Measurements from ENCODE around the gene PFKFB4. TPM values are rescaled to one million over a fixed set of nuclear protein-coding genes. Genes with fewer than 3 reads are reported as not detected.

PFKFB4 gene
- total RNA-seq, 1 experiment from 2014 or later, result 20.3 TPM

DNA sequence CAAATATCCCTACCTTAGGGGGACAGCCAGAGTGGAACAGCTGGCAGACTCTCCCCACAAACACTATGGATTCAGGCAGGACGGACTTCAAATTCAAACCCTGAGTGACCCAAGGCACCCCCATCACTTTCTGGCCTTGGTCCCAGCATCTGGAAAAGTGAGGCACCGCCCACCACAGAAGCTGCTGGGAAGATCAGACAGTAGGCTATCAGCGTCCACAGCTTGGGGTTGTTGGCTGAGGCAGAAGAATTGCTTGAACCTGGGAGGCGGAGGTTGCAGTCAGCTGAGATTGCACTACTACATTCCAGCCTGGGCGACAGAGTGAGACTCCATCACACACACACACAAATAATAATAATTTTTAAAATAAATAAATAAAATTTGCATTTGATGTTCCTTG lies 8.5 kb downstream of the PFKFB4 start:
- no peak overlapping the region for H2AFZ ChIP-seq (ENCODE audit: low read depth, low read length, poor library complexity, severe bottlenecking)
- RAD21 ChIA-PET (ENCODE audit: low non-redundant PET in 1 of 2, low total read pairs in 2 of 2, uncharacterized antibody in 2 of 2, unreplicated experiment in 2 of 2), result interaction anchor here in 1 of 2 experiments (1.7 kb wide), 1 partner anchor 147 kb away, joined by 3 read pairs; no protein-coding TSS in a partner anchor
- BruUV-seq (replicated peaks), result no TSS peak
- ATAC-seq (no peak), DNase-seq (ENCODE audit: low read depth, low spot score) (no peak)
- TF ChIP-seq FOSL1 (IDR thresholded peaks at IDR 0.05; ENCODE audit: low read depth) (no peak), EZH2phosphoT487 (IDR thresholded peaks at IDR 0.05; ENCODE audit: borderline replicate concordance) (no peak), POLR2AphosphoS5 (IDR thresholded peaks at IDR 0.05; ENCODE audit: low read depth, low read length) (no peak), RAD21 (IDR thresholded peaks at IDR 0.05; ENCODE audit: low read depth) (no peak), SIN3A (IDR thresholded peaks at IDR 0.05; ENCODE audit: low read depth) (no peak), SRF (IDR thresholded peaks at IDR 0.05; ENCODE audit: low read depth) (no peak), ZFX (IDR thresholded peaks at IDR 0.05) (no peak), SP1 (IDR thresholded peaks at IDR 0.05; ENCODE audit: low read depth) (no peak), CEBPB (IDR thresholded peaks at IDR 0.05; ENCODE audit: low read depth) (no peak)
- TF ChIP-seq, protein P1, sequence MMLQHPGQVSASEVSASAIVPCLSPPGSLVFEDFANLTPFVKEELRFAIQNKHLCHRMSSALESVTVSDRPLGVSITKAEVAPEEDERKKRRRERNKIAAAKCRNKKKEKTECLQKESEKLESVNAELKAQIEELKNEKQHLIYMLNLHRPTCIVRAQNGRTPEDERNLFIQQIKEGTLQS (IDR thresholded peaks at IDR 0.05), result no peak
- no peaks in the 10 kb centered on the region for H3K9me3 ChIP-seq (ENCODE audit: control insufficient read depth in 1 of 2, insufficient read depth in 1 of 2, low read depth in 1 of 2, low read length in 2 of 2)
- intact Hi-C loops (cut with micrococcal nuclease), result loop anchor here (1.0 to 5.0 kb wide), 6 partner anchors 41 to 354 kb away; no protein-coding TSS in a partner anchor
- no peak overlapping the region for H3K9ac ChIP-seq (ENCODE audit: low read length)
- peaks cover 15 to 16% of the 10 kb centered on the region in 2 experiments for H3K36me3 ChIP-seq (ENCODE audit: control insufficient read depth in 1 of 2, insufficient read depth in 2 of 2, low read length in 2 of 2)
- H4K20me1 ChIP-seq (ENCODE audit: insufficient read depth), result no peaks in the 10 kb centered on the region
- POLR2A ChIA-PET, result no interaction called here
- CTCF ChIA-PET, result interaction anchor here (1.8 to 2.1 kb wide), 2 partner anchors 87 to 112 kb away, joined by 8 to 21 read pairs; partner anchors contain the start of gene SLC26A6
- peaks cover 0 to 6% of the 10 kb centered on the region in 2 experiments; a peak in 1 of 4 replicates for H3K4me1 ChIP-seq (ENCODE audit: control insufficient read depth in 1 of 2, insufficient read depth in 2 of 2, low read length in 2 of 2)
- H3K79me2 ChIP-seq (ENCODE audit: insufficient read depth, low read length), result 0 out of 2 replicates have a peak, but pooled peaks cover 2% of the 10 kb centered on the region
- no peak overlapping the region for H3K27ac ChIP-seq (ENCODE audit: low read depth, low read length)
- H3K4me2 ChIP-seq (ENCODE audit: low read length), result no peak overlapping the region
- H3K9me2 ChIP-seq (ENCODE audit: insufficient read depth), result no peaks in the 10 kb centered on the region
- H3K4me3 ChIP-seq (replicated peaks in 1 of 2; ENCODE audit: low read depth in 1 of 2, low read length in 2 of 2), result no peak overlapping the region
- H3K27me3 ChIP-seq (ENCODE audit: insufficient read depth, low read length), result no peaks in the 10 kb centered on the region

DNA sequence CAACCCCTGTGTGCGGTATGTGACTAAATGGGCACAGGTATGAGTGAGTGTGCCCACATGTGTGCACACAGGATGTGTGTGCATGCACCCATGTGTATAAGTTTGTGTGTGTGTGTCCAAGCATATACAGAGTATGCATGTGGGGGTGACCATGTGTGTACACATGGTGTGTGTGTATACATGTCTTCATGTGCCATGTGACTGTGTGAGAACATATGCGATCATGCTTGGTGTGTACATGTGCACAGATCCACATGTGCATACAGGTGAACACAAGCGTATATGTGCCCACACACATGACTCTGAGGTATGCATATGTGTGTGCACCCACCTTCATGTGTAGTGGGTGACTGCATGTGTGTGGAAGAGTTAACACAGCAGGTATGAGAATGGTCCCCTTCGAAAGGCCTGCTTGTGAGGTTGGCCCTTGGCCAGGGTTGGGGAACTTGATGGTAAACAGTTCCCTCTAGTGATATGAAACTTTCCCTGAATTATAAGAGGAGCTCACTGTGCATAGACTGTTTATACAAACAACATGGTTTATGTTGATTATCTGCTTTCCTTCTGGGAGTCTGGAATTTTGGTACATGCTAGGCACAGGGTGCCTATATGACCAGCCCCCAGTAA lies 10.3 kb downstream of the PFKFB4 start:
- no peaks in the 10 kb centered on the region for H3K9me2 ChIP-seq (ENCODE audit: insufficient read depth)
- no peaks in the 10 kb centered on the region for H3K79me2 ChIP-seq (ENCODE audit: insufficient read depth, low read length)
- H4K20me1 ChIP-seq (ENCODE audit: insufficient read depth), result no peaks in the 10 kb centered on the region
- no peak for DNase-seq (ENCODE audit: low read depth, low spot score)
- peaks cover 0 to 6% of the 10 kb centered on the region in 2 experiments; a peak in 1 of 4 replicates for H3K4me1 ChIP-seq (ENCODE audit: control insufficient read depth in 1 of 2, insufficient read depth in 2 of 2, low read length in 2 of 2)
- H3K9me3 ChIP-seq (ENCODE audit: control insufficient read depth in 1 of 2, insufficient read depth in 1 of 2, low read depth in 1 of 2, low read length in 2 of 2), result no peaks in the 10 kb centered on the region
- no peak overlapping the region for H2AFZ ChIP-seq (ENCODE audit: low read depth, low read length, poor library complexity, severe bottlenecking)
- CTCF ChIA-PET, result interaction anchor here (0.8 to 1.5 kb wide), 2 partner anchors 11 to 110 kb away, joined by 3 to 5 read pairs; partner anchors contain the start of gene PFKFB4
- H3K4me2 ChIP-seq (ENCODE audit: low read length), result no peak overlapping the region
- no peaks in the 10 kb centered on the region for H3K27me3 ChIP-seq (ENCODE audit: insufficient read depth, low read length)
- RAD21 ChIA-PET (ENCODE audit: low non-redundant PET in 1 of 2, low total read pairs in 2 of 2, uncharacterized antibody in 2 of 2, unreplicated experiment in 2 of 2), result interaction anchor here in 1 of 2 experiments (0.6 kb wide), 1 partner anchor 110 kb away, joined by 3 read pairs; no protein-coding TSS in a partner anchor
- POLR2A ChIA-PET, result no interaction called here
- BruUV-seq (replicated peaks), result no TSS peak
- ATAC-seq, result no peak
- intact Hi-C loops (cut with micrococcal nuclease), result loop anchor here (5.0 kb wide), 1 partner anchor 39 kb away; no protein-coding TSS in a partner anchor
- H3K36me3 ChIP-seq (ENCODE audit: control insufficient read depth in 1 of 2, insufficient read depth in 2 of 2, low read length in 2 of 2), result peaks cover 15 to 22% of the 10 kb centered on the region in 2 experiments
- no peak overlapping the region for H3K27ac ChIP-seq (ENCODE audit: low read depth, low read length)
- H3K9ac ChIP-seq (ENCODE audit: low read length), result no peak overlapping the region
- H3K4me3 ChIP-seq (replicated peaks in 1 of 2; ENCODE audit: low read depth in 1 of 2, low read length in 2 of 2), result no peak overlapping the region
- TF ChIP-seq POLR2A (IDR thresholded peaks at IDR 0.05; ENCODE audit: borderline replicate concordance, extremely low read depth, insufficient read depth, insufficient read length) (no peak), ELF1 (IDR thresholded peaks at IDR 0.05; ENCODE audit: borderline replicate concordance, low read depth) (no peak), SIN3A (IDR thresholded peaks at IDR 0.05; ENCODE audit: low read depth) (no peak), CEBPB (IDR thresholded peaks at IDR 0.05; ENCODE audit: low read depth) (no peak), TCF7L2 (IDR thresholded peaks at IDR 0.05; ENCODE audit: borderline replicate concordance, extremely low read depth, insufficient read depth, insufficient read length) (no peak), SRF (IDR thresholded peaks at IDR 0.05; ENCODE audit: low read depth) (no peak), FOSL1 (IDR thresholded peaks at IDR 0.05; ENCODE audit: low read depth) (no peak), SP1 (IDR thresholded peaks at IDR 0.05; ENCODE audit: low read depth) (no peak), EZH2 (IDR thresholded peaks at IDR 0.05) (no peak)
- TF ChIP-seq, protein P2, sequence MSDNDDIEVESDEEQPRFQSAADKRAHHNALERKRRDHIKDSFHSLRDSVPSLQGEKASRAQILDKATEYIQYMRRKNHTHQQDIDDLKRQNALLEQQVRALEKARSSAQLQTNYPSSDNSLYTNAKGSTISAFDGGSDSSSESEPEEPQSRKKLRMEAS (IDR thresholded peaks at IDR 0.05), result no peak
- TF ChIP-seq, protein P1 (IDR thresholded peaks at IDR 0.05), result no peak
- TF ChIP-seq, protein P3, sequence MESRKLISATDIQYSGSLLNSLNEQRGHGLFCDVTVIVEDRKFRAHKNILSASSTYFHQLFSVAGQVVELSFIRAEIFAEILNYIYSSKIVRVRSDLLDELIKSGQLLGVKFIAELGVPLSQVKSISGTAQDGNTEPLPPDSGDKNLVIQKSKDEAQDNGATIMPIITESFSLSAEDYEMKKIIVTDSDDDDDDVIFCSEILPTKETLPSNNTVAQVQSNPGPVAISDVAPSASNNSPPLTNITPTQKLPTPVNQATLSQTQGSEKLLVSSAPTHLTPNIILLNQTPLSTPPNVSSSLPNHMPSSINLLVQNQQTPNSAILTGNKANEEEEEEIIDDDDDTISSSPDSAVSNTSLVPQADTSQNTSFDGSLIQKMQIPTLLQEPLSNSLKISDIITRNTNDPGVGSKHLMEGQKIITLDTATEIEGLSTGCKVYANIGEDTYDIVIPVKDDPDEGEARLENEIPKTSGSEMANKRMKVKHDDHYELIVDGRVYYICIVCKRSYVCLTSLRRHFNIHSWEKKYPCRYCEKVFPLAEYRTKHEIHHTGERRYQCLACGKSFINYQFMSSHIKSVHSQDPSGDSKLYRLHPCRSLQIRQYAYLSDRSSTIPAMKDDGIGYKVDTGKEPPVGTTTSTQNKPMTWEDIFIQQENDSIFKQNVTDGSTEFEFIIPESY (IDR thresholded peaks at IDR 0.05; ENCODE audit: extremely low read depth, insufficient replicate concordance, low read length), result no peak
